WTC11 (cell line): Measurements from ENCODE around the gene OMD.

Experiments
- CBFB ChIP-seq: sonication (generic); formaldehyde crosslinking; IDR thresholded peaks from 2 replicates; pipeline ENCODE4 v1.8.1; 2022; ENCODE audit warnings: mild to moderate bottlenecking, low read depth, missing genetic modification reagents
- CREM ChIP-seq: sonication (generic); formaldehyde crosslinking; IDR thresholded peaks from 2 replicates; pipeline ENCODE4 v1.8.1; 2022; ENCODE audit warnings: mild to moderate bottlenecking, missing genetic modification reagents, moderate library complexity
- IRF1 ChIP-seq: sonication (generic); formaldehyde crosslinking; IDR thresholded peaks from 2 replicates; pipeline ENCODE4 v1.8.0; 2023; ENCODE audit warnings: missing genetic modification reagents
- NFYB ChIP-seq: sonication (generic); formaldehyde crosslinking; conservative IDR thresholded peaks from 2 replicates; pipeline ENCODE4 v1.8.0; 2022; ENCODE audit warnings: low read depth, missing genetic modification reagents
- ZNF396 ChIP-seq: fragments of 250-450 bp; sonication (Bioruptor Pico); IDR thresholded peaks from 2 replicates; pipeline ENCODE4 v1.8.0; 2021; ENCODE audit warnings: mild to moderate bottlenecking, moderate library complexity, borderline replicate concordance
- TF ChIP-seq, protein P1 (sequence below): fragments of 200-600 bp; IDR thresholded peaks from 2 replicates; pipeline ENCODE4 v1.8.0; 2022; ENCODE audit warnings: antibody characterized with exemption

GRCh38 chr9:92444841-92445240 is 20.6 kb upstream of the OMD start:
- TF ChIP-seq, protein P1, sequence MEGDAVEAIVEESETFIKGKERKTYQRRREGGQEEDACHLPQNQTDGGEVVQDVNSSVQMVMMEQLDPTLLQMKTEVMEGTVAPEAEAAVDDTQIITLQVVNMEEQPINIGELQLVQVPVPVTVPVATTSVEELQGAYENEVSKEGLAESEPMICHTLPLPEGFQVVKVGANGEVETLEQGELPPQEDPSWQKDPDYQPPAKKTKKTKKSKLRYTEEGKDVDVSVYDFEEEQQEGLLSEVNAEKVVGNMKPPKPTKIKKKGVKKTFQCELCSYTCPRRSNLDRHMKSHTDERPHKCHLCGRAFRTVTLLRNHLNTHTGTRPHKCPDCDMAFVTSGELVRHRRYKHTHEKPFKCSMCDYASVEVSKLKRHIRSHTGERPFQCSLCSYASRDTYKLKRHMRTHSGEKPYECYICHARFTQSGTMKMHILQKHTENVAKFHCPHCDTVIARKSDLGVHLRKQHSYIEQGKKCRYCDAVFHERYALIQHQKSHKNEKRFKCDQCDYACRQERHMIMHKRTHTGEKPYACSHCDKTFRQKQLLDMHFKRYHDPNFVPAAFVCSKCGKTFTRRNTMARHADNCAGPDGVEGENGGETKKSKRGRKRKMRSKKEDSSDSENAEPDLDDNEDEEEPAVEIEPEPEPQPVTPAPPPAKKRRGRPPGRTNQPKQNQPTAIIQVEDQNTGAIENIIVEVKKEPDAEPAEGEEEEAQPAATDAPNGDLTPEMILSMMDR = no peak
- TF ChIP-seq CREM (CRISPR knock-in tag) = no peak
- no peak for TF ChIP-seq NFYB
- TF ChIP-seq CBFB (CRISPR knock-in tag) = no peak
- no peak for TF ChIP-seq IRF1
- no peak for TF ChIP-seq ZNF396 (CRISPR knock-in tag)
